HEK293T (cell line): ENCODE data around the gene ARHGAP10.

Experiments
- ARNT ChIP-seq: fragments of 450-650 bp; IDR thresholded peaks from 2 replicates; pipeline ENCODE4 v1.6.1; 2017; ENCODE audit warnings: mild to moderate bottlenecking
- BHLHE40 ChIP-seq: fragments of 450-650 bp; IDR thresholded peaks from 2 replicates; pipeline ENCODE4 v1.6.1; 2016; ENCODE audit warnings: mild to moderate bottlenecking, moderate library complexity, borderline replicate concordance
- ELF4 ChIP-seq: fragments of 450-650 bp; IDR thresholded peaks from 2 replicates; pipeline ENCODE4 v1.6.1; 2017; ENCODE audit warnings: antibody characterized with exemption
- FOXA1 ChIP-seq: fragments of 450-650 bp; IDR thresholded peaks from 2 replicates; pipeline ENCODE4 v1.6.1; 2016; ENCODE audit warnings: mild to moderate bottlenecking
- FOXM1 ChIP-seq: fragments of 450-650 bp; IDR thresholded peaks from 2 replicates; pipeline ENCODE4 v1.6.1; 2017; ENCODE audit warnings: mild to moderate bottlenecking, borderline replicate concordance
- L3MBTL2 ChIP-seq: fragments of 450-650 bp; conservative IDR thresholded peaks from 2 replicates; pipeline ENCODE4 v1.6.1; 2016; ENCODE audit warnings: mild to moderate bottlenecking
- LEF1 ChIP-seq: fragments of 450-650 bp; IDR thresholded peaks from 2 replicates; pipeline ENCODE4 v1.6.1; 2017; ENCODE audit warnings: mild to moderate bottlenecking, borderline replicate concordance
- NFRKB ChIP-seq: fragments of 450-650 bp; IDR thresholded peaks from 2 replicates; pipeline ENCODE4 v1.6.1; 2016; ENCODE audit warnings: mild to moderate bottlenecking, moderate library complexity
- SP1 ChIP-seq: fragments of 450-650 bp; IDR thresholded peaks from 2 replicates; pipeline ENCODE4 v1.6.1; 2017
- SUZ12 ChIP-seq: fragments of 450-650 bp; IDR thresholded peaks from 2 replicates; pipeline ENCODE4 v1.6.1; 2016; ENCODE audit warnings: mild to moderate bottlenecking
- TARDBP ChIP-seq: fragments of 450-650 bp; IDR thresholded peaks from 2 replicates; pipeline ENCODE4 v1.6.1; 2016
- TF ChIP-seq, protein P1 (sequence below): fragments of 450-650 bp; IDR thresholded peaks from 2 replicates; pipeline ENCODE4 v1.6.1; 2016

DNA sequence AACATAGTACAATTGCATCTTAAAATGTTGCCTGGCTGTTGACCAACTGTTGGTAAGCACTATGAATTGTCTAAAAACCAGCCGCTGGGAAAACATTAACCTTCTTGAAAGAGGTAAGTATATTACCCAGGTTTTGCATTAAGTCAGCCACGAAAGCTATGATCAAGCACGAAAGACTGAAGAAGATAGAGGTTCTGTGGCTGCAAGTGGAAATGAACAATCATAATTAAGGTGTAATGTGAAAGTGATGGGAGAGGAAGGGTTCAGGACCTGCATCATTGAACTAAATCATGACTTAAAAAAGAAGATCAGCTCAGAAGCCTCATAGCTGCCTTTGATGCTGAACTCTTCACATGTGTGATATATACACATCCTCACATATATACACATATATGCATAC is 369.3 kb downstream of the ARHGAP10 start:
- TF ChIP-seq L3MBTL2 (no peak), NFRKB (no peak), TARDBP (no peak), SUZ12 (no peak), SP1 (no peak), FOXA1 (no peak), ELF4 (no peak), FOXM1 (no peak), LEF1 (no peak), ARNT (no peak), BHLHE40 (no peak)
- TF ChIP-seq, protein P1, sequence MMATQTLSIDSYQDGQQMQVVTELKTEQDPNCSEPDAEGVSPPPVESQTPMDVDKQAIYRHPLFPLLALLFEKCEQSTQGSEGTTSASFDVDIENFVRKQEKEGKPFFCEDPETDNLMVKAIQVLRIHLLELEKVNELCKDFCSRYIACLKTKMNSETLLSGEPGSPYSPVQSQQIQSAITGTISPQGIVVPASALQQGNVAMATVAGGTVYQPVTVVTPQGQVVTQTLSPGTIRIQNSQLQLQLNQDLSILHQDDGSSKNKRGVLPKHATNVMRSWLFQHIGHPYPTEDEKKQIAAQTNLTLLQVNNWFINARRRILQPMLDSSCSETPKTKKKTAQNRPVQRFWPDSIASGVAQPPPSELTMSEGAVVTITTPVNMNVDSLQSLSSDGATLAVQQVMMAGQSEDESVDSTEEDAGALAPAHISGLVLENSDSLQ = no peak
